Stimulated activated CD8-positive, alpha-beta memory T cell treated with anti-CD3 and anti-CD28 coated beads, Interleukin-4, amount 100 ng/mL, for 48 hours (primary cell): ENCODE data around the gene KRTAP26-1.

Source experiments
- DNase-seq: peaks from one replicate; pipeline ENCODE4 v3.0.0-alpha.2; 2020

Gene KRTAP26-1

GRCh38 chr21:30320215-30320614 lies at the start of gene KRTAP26-1:
KRTAP26-1 (minus strand) TSS chr21:30320315; CDS start chr21:30320035, 280 bp downstream.
- DNase-seq, result no peak

GRCh38 chr21:30355906-30356305 lies 35.8 kb upstream of the KRTAP26-1 start:
- DNase-seq, result no peak

DNA sequence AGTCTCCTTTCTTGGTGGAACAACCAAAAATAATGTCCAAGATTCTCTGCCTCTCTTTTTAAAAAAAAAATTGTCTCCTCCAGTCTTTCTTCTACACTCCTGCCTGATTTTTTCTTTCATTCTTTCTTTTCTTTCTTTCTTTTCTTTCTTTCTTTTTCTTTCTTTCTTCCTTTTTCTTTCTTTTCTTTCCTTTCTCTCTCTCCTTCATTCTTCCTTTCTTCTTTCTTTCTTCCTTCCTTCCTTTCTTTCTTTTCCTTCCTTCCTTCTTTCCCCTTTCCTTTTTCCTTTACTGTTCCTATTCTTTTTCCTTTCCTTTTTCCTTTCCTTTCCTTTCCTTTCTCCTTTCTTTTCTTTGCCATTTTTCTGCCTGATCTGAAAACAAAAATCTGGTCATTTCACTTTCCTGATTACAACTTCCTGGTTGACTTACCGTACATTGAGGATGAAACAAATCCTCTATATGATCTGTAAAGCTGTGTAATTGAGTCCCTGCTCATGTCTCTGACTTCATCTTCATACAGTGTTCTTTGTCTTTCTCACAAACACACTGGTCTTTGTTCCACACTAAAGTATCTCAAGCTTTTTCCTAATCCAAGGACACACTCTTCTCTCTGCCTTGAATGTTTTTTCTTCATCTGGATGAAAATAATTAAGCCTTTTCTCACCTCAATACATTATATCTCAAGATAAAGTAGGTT lies 34.3 kb upstream of the KRTAP26-1 start:
- no peak for DNase-seq

GRCh38 chr21:30351534-30351933 lies 31.4 kb upstream of the KRTAP26-1 start:
- no peak for DNase-seq

DNA sequence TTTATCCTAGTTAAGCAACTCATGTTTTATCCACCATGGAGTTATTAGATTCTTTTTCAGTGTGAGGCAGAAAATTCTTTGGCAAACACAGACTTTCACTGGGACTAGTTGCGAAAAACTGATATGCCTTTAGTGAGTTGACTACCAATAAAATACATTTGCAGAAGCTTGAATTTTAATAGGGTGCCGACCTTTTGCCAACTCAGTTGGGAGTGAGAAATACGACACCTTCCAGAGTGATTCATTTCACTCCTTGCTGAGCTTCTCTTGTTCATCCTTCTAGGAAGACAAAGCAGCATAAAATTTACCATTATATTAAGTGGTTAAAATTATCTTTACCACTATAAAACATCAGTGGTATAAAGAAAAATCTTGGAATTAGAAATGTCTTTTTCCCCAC lies 29.5 kb upstream of the KRTAP26-1 start:
- DNase-seq, result no peak

GRCh38 chr21:30348506-30348905 lies 28.4 kb upstream of the KRTAP26-1 start, which contains the start of gene KRTAP23-1:
KRTAP23-1 (minus strand) TSS chr21:30348606; CDS start chr21:30348606, 0 bp downstream.
- DNase-seq, result no peak

DNA sequence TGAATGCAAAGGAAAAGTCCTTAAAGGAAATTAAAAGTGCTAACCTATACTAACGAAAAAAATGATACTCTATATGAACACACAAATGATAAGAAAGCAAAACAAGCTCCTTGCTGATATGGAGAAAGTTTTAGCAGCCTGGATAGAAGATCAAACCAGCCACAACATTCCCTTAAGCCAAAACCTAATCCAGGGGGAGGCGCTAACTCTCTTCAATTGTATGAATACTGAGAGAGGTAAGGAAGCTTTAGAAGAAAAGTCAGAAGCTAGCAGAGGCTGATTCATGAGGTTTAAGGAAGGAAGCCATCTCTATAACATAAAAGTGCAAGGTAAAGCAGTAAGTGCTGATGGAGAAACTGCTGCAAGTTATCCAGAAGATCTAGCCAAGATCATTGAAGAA lies 24.9 kb upstream of the KRTAP26-1 start:
- DNase-seq, result no peak

DNA sequence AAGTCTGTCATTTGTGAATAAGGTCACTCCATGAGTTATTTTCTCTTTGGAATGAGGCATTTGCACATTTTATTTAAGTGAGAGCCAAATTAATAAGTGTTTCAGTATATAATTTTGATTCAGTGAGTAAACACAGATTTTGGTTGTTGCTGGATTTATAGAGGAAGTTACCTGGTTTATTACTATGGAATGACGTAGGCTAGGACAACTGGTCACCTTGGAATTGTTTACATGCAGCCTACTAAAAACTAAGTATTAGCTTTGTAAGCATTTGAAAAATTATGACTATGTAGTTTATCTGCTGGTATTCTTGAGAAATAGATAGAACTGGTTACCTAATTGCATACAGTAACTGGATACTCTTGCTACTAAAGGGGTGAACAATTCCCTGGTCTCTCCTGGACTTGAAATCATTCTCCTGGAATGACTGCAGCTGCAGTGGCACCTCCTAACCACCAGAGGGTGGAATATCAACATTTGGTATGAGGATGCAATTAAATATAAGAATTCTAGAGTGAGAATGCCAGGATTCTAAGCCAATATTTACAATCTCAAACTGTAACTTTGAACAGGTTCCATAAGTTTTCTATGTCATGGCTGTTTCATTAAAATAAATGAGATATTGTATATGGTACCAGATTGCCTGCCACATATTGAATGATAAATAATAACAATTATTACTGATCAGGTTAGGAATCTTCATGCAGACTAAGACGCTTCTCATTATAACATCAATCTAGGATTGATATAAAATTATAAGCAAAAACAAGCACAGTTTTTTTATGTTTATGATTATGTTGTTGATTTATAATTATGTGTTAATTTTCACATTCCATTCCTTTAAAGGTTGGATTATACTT lies 20.8 kb upstream of the KRTAP26-1 start:
- DNase-seq, result peak; percentile 47

- DNase-seq, result no peak
Observed at GRCh38 chr21:30338717-30339116, 18.6 kb upstream of the KRTAP26-1 start.

- DNase-seq, result no peak
Observed at GRCh38 chr21:30337772-30338171, 17.7 kb upstream of the KRTAP26-1 start.

DNA sequence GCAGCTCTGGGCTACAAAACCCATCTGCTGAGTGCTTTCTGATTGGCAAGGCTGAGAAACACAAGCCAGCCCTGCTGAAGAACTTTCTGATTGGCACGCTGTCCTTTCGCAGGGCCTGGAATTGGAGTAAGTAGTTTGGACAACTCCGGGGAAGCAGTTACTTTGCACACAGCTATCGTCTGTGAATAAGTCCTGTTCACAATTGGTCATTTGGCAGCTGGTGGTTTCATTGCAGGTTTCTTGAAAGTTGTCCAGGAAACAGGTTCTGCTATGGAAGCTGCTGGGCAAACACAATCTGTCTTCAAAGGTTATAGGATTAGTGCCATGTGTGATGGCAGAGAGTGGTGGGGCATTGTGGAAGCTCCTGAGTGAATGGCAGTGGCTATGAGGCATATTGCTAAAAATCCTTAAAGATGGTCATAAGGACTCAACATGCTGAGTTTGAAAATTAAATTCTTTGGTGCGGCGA lies 17.2 kb upstream of the KRTAP26-1 start, which contains the start of gene KRTAP27-1:
TSS of gene KRTAP27-1 (minus strand) at position 419 of the 469 bp plus-strand sequence. CDS start at position 393, 26 bp downstream.
- no peak for DNase-seq

GRCh38 chr21:30336596-30336995 lies 16.5 kb upstream of the KRTAP26-1 start:
- DNase-seq, result no peak

GRCh38 chr21:30333736-30334135 lies 13.6 kb upstream of the KRTAP26-1 start:
- DNase-seq, result no peak

DNA sequence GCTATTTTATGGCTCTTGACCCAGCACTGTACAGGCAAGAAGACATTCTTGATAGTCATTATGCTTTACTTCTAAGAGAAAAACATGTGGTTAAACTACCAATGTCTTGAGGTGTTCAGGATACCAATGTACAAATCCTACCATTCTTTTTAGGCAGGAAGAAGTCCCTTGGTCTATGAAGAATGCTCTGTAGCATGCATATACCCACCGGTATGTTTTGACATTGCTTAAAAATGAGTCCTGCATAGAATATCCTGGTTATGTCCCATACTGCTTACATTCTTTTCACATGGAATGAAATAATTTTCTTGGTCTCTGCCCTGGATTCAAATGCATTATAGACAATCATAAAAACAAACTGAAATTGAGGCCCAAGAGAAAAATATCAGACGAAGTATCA lies 12.6 kb upstream of the KRTAP26-1 start:
- DNase-seq, result no peak

GRCh38 chr21:30329203-30329875 lies 9.2 kb upstream of the KRTAP26-1 start:
- no peak for DNase-seq

DNA sequence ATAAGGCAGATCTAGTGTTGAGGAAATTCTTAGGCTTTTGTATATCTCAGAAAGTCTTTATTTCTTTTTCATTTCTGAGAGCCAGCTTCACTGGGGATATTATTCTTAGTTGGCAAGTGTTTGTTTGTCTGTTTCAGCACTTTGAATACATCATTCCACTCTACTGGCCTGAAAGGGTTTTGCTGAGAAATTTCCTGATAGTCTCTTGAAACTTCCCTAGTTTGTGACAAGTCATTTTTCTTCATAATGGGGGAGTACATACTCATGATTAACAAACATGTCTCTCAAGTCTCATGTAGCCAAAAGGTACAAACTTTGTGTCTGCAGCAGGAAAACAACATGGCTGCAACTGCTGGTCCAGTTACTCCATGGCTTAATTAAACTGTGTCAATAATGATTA lies 6.3 kb upstream of the KRTAP26-1 start:
- no peak for DNase-seq

DNA sequence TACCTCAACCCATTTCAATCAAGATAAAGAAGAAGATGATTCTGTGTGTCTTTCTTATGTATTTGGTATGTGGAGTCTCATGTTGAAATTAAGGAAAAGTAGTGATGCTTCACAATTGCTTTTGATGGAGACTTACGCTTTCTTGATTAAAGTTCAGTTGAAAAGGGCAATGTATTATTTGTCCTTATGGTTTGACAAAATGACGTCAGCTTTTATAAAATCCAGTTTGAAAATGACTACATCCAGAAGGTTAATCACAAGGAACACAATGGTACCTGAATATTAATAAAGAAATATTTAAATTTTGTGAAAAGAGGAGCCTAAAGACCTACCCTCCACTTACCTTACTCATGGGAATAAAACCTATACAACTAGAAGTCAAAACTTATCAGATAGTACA lies 4.4 kb downstream of the KRTAP26-1 start:
- no peak for DNase-seq

DNA sequence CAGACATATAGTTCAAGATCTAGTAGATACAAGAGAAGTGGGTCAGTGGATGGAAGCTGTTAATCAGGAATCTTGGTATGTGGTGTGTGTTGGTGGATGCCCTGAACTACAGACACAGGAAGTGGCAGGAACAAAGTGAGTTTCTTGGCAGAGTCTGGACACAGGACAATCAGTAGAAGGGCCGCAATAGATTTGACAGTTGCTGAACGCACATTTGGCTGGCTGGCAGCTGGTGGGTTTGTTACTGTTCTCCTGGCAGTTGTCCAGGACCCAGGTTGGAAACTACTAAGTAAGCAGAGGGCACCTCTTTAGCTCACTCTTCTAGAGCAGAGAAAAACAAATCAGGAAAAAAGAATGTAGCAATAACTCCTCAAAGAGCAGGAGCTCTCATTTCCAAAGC lies 13.2 kb downstream of the KRTAP26-1 start:
- no peak for DNase-seq

DNA sequence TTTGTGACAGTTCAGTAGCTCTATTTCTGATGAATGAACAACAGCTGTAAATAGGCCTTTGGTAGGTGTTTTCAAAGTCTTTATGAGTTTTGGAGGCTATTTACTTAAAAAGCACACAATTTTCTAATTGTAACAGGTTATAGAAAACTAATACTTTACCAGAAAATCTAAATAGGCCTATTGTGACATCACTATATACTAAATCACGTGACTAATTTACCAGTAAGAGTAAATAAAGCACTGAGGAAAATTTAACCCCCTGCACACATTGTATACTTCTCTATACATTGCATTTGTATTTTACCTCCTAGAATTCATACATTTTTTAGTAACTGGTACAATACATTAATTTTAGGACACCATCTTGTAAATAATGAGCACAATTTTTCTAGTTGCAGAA lies 15.0 kb downstream of the KRTAP26-1 start:
- no peak for DNase-seq

GRCh38 chr21:30289215-30289614 lies 30.9 kb downstream of the KRTAP26-1 start, which contains the start of gene KRTAP25-1:
KRTAP25-1 (minus strand) TSS chr21:30289514; CDS start chr21:30289490, 24 bp downstream.
- DNase-seq, result no peak

GRCh38 chr21:30282850-30283249 lies 37.3 kb downstream of the KRTAP26-1 start, which contains the start of gene KRTAP24-1:
KRTAP24-1 (minus strand) TSS chr21:30282950; CDS start chr21:30282932, 18 bp downstream.
- no peak for DNase-seq

- DNase-seq, result no peak
Observed at GRCh38 chr21:30271611-30272010, 48.5 kb downstream of the KRTAP26-1 start.

- DNase-seq, result no peak
Observed at GRCh38 chr21:30271156-30271555, 49.0 kb downstream of the KRTAP26-1 start.
